ENCODE measurements around the gene TBCK. TPM values are rescaled to one million over a fixed set of nuclear protein-coding genes. Genes with fewer than 3 reads are reported as not detected.

Gene TBCK
- total RNA-seq: 32.8 and 36.1 TPM in 2 replicates

DNA sequence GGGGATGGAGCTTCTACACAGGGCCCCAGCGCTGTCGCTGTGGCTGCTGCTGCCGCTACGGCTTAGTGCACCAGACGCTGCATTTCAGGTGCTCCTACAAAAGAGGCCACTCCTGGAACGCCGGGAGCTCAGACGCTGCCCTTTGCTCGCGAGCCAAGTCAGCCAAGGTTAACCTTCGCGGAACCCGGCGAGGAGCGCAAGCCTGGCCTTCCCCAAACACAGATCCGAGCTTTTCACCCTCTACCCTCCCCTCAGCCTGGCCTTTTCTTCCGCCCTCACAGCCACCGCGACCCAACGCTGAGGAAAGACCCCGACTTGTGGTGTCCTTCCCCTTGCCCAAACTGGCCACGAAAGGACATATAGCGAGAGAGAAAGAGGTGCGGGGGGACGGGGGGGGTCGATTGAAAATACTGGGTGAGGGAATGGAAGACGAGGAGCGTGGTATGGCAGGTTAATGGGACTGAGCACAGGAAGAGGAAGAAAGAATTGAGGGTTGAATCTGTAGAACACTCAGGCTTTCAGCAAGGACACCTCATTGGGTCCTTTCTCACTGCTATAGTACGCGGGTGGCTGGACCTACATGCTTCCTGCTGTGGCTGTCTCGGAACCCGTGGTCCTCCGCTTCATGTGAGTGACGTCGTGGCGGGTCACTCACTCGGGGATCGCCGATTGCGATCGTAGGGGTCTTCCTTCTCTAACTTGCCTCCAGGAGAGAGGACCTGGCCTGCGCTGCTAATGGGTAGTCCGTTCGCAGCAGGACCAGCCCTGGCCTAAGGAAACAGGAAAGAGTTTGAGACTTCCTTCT lies at the start of gene TBCK, which contains the start of gene AIMP1:
Gene TBCK, minus strand, starts transcription at position 242 of the 805 bp plus-strand sequence. CDS start 7,249 bp downstream, outside the sequence.
Gene AIMP1, plus strand, starts transcription at position 583 of the 805 bp plus-strand sequence. CDS start 8,460 bp downstream, outside the sequence.
- intact Hi-C loops (cut with micrococcal nuclease): loop anchor here (1.0 to 5.0 kb wide), 4 partner anchors 608 to 1404 kb away; partner anchors contain the start of genes GSTCD, INTS12, PAPSS1 and PPA2

- intact Hi-C loops (cut with micrococcal nuclease): no loop called here
Measured at GRCh38 chr4:106365613-106366012, 49.6 kb upstream of the TBCK start.

DNA sequence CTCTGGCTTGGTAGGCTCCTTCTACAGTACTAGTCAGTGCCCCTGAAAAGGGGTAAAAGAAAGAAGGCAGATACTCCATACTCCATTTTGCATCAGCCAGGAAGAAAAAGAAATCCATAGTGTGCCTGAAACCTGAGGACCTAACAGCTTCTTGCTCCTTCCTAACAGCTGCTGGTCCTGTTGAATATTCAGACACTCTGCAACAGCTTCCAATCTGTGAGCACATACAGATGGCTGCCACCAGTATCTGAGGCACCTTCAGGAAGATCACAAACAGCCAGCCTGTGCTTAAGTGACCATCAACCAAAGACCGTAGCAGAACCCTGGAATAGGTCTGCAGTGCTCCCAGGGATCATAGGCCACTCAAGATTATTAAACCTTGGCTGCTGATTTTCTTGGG lies 48.3 kb upstream of the TBCK start:
- intact Hi-C loops (cut with micrococcal nuclease): no loop called here

DNA sequence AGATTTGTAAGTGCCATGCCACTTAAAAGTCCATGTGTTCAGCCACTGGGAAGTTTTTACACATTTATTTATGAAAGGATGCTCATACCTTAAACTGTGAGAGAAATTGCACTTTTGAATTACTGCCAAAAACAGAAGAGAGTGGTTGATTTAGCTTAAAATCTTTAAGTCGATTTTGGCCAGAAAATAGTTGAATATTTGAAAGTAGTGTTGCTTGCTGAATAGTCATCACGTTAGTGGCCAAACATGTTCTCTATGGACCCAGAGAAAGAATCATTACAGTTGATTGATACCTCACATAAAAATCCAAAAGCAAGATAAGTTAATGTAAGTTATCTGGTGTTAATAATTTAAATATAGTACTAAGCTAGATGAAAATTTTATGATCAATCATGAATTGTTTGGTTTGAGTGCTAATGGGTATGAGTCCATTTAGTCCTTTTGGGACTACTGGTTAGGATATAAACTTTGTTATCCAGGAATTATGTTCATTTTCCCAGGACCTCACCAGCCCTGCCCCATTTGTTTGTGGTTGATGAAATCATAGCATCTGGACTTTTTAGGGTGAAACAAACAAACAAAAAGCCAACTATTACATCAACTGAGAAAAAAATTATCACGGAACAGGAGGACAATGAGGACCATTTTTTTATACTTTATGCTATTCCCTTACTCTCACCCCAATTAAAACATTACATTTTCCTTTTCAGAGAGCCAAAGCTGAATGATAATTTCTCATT lies 46.2 kb upstream of the TBCK start:
- intact Hi-C loops (cut with micrococcal nuclease): no loop called here

DNA sequence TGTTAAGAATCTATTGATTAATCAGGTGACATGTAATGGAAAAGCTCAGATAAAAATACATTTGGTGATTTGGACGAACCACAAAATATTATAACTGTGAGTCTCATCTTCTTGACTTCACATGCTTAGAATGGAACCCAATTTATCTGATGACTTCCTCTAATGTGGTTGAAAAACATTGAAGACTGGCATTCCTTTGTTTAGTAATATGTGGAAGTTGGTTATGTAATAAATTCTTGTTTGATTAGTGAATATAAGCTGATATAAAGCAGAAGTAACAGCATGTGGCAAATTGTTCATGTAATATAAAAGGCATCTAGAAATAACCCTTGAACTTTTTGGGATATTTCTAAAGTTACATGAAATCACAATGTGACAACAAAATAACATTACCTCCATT lies 42.9 kb upstream of the TBCK start:
- intact Hi-C loops (cut with micrococcal nuclease): no loop called here

GRCh38 chr4:106355193-106355592 lies 39.2 kb upstream of the TBCK start:
- intact Hi-C loops (cut with micrococcal nuclease): no loop called here

GRCh38 chr4:106353786-106354185 lies 37.8 kb upstream of the TBCK start:
- intact Hi-C loops (cut with micrococcal nuclease): no loop called here

- intact Hi-C loops (cut with micrococcal nuclease): no loop called here
Measured at GRCh38 chr4:106351016-106351415, 35.0 kb upstream of the TBCK start.

DNA sequence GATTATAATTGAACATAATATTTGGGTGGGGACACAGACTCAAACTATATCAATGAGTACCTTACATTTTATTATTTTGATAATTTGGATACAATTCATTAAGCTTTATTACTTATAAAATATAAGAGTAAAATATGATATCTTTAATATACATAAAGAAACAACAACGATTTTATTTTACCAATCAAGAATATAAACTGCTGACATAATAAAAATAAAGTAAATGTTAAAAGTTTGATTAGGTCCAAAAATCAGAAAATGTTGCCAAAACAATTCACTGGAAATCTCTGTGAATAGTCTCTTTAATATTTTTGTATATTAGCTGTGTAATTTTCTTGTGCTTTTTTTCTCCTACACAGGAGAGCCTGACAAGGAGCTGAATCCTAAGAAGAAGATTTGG lies 31.2 kb upstream of the TBCK start:
- intact Hi-C loops (cut with micrococcal nuclease): no loop called here

DNA sequence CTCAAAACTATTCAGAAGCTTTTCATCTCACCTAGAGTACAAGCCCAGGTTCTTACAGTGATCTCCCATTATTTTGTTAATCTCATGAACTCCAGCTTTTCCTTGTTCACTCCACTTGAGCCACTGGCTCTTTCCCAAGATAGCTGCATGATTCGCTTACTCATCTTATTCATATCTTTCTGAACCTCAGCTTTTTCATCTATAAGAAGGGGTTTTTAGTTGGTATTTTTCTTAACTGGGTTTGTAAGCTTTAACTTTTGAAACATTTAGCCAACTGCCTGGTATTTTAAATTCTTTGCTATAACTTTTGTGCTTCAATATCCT lies 28.6 kb upstream of the TBCK start:
- intact Hi-C loops (cut with micrococcal nuclease): no loop called here

- intact Hi-C loops (cut with micrococcal nuclease): no loop called here
Measured at GRCh38 chr4:106343865-106344646, 28.0 kb upstream of the TBCK start.

GRCh38 chr4:106340774-106341173 lies 24.8 kb upstream of the TBCK start:
- intact Hi-C loops (cut with micrococcal nuclease): no loop called here

DNA sequence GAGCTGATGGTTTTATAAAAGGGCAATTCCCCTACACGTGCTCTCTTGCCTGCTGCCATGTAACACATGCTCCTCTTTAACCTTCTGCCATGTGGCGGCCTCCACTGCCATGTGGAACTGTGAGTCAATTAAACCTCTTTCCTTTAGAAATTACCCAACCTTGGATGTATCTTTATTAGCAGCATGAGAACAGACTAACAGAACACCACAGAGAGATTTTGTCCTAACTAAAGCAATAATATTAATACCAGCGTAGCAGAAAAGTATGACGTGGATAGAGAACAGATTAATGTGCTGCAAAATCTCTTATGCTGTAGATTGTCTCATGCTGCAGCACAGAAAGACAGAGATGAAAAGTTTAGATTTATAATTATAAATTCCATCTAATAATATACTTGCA lies 23.4 kb upstream of the TBCK start:
- intact Hi-C loops (cut with micrococcal nuclease): no loop called here

GRCh38 chr4:106338671-106339070 lies 22.7 kb upstream of the TBCK start:
- intact Hi-C loops (cut with micrococcal nuclease): no loop called here

DNA sequence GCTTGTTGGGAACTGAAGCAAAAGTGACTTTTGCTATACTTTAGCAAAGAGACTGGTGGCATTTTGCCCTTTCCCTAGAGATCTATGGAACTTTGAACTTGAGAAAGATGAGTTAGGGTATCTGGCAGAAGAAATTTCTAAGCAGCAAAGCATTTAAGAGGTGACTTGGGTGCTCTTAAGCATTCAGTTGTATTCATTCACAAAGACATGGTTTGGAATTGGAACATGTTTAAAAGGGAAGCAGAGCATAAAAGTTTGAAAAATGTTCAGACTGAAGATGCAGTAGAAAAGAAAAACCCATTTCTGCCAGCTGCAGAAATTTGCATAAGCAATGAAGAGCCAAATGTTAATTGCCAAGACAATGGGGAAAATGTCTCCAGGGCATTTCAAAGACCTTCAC lies 21.9 kb upstream of the TBCK start:
- intact Hi-C loops (cut with micrococcal nuclease): no loop called here

GRCh38 chr4:106336618-106337017 lies 20.6 kb upstream of the TBCK start:
- intact Hi-C loops (cut with micrococcal nuclease): no loop called here

- intact Hi-C loops (cut with micrococcal nuclease): no loop called here
Measured at GRCh38 chr4:106334741-106335470, 18.9 kb upstream of the TBCK start.

DNA sequence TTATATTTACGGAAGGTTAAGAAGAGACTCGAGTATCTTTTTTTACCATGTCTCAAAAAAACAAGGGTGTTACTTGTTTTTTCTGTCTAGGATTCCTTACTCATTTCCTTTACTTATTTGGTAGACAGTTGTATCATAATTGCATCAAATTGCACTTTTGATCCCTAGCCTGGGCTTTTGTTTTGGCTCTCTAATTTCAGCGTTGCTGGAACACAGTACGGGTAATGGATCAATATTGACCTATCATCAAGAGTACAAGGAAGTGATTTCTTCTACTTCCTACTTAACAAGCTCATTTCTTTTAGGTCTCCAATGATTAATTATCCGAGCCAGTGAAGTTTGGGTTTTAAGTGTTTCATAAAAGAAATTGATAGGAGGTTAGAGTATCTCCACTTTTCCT lies 17.2 kb upstream of the TBCK start:
- intact Hi-C loops (cut with micrococcal nuclease): no loop called here

- intact Hi-C loops (cut with micrococcal nuclease): no loop called here
Measured at GRCh38 chr4:106329041-106329618, 13.1 kb upstream of the TBCK start.

- intact Hi-C loops (cut with micrococcal nuclease): no loop called here
Measured at GRCh38 chr4:106325800-106326199, 9.8 kb upstream of the TBCK start.

DNA sequence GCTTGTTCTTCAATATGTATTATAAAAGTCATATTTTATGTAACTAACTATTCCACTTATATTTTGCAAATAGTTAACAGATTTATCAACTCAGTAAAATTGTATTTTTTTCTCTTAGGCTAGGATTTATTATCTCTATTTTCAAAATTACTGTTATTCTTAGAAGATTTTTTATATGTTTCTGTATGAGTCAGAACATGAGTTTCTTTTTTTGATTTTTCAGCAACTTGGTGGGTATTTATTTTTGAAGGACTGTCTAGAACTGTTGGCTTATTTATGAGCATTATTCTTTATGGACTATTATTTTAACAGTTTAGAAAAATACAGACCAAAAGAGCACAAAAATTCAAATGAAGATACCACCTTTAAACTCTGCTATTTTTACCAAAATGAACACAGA lies 7.1 kb upstream of the TBCK start:
- intact Hi-C loops (cut with micrococcal nuclease): no loop called here

All from T-helper 2 cell treated with Interferon-gamma antibody and Interleukin-4, amounts not matched to agents 100 ng/mL and 5 ng/mL, for 36 hours (primary cell).